Measurements from ENCODE around the gene IFRD2. TPM values are rescaled to one million over a fixed set of nuclear protein-coding genes. Genes with fewer than 3 reads are reported as not detected.
"Not testable (repeated sequence)": the region's sequence is repeated elsewhere in the genome, so short reads cannot be mapped to it uniquely, and the experiment has no call there.

IFRD2 gene
- total RNA-seq, 2 donors from 2014 or later, result 59.2 to 139 TPM

GRCh38 chr3:50288387-50289007, 3.7 kb downstream of the IFRD2 start:
- Mint-ChIP-seq H3K27me3 (no peaks in the 10 kb centered on the region), H3K4me1 (peaks cover 14% of the 10 kb centered on the region), H3K27ac (no peak overlapping the region), H3K9me3 (no peaks in the 10 kb centered on the region), H3K4me3 (no peak overlapping the region), H3K36me3 (ENCODE audit: low read depth) (peaks cover 47% of the 10 kb centered on the region)
- no peak for ATAC-seq (replicated peaks)

- peaks cover 6% of the 10 kb centered on the region for H3K4me1 Mint-ChIP-seq
- ATAC-seq (replicated peaks), result no peak
Observed at GRCh38 chr3:50287262-50287661, 5.0 kb downstream of the IFRD2 start.

GRCh38 chr3:50286322-50287227, 5.7 kb downstream of the IFRD2 start:
- no peak for ATAC-seq (replicated peaks)
- Mint-ChIP-seq H3K4me1 (peaks cover 6% of the 10 kb centered on the region), H3K27me3 (no peaks in the 10 kb centered on the region), H3K36me3 (ENCODE audit: low read depth) (peaks cover 45% of the 10 kb centered on the region), H3K9me3 (no peaks in the 10 kb centered on the region), H3K4me3 (no peak overlapping the region), H3K27ac (no peak overlapping the region)

More at GRCh38 chr3:50287262-50287661, 5.0 kb downstream of the IFRD2 start:
- Mint-ChIP-seq H3K4me3 (no peak overlapping the region), H3K36me3 (ENCODE audit: low read depth) (peaks cover 47% of the 10 kb centered on the region), H3K27ac (no peak overlapping the region), H3K27me3 (no peaks in the 10 kb centered on the region), H3K9me3 (no peaks in the 10 kb centered on the region)

- H3K36me3 Mint-ChIP-seq (ENCODE audit: low read depth), result peaks cover 23% of the 10 kb centered on the region
- H3K4me3 Mint-ChIP-seq; H3K4me1 Mint-ChIP-seq; ATAC-seq (replicated peaks); H3K27me3 Mint-ChIP-seq; H3K9me3 Mint-ChIP-seq; H3K27ac Mint-ChIP-seq: not testable (repeated sequence)
Observed at GRCh38 chr3:50284121-50284520, 8.1 kb downstream of the IFRD2 start.

GRCh38 chr3:50279255-50280016, 12.8 kb downstream of the IFRD2 start:
- no peak overlapping the region for H3K27ac Mint-ChIP-seq
- no peak overlapping the region for H3K4me3 Mint-ChIP-seq
- H3K9me3 Mint-ChIP-seq, result no peaks in the 10 kb centered on the region
- no peak for ATAC-seq (replicated peaks)
- no peaks in the 10 kb centered on the region for H3K36me3 Mint-ChIP-seq (ENCODE audit: low read depth)
- H3K27me3 Mint-ChIP-seq, result peaks cover 18% of the 10 kb centered on the region
- H3K4me1 Mint-ChIP-seq, result peaks cover under 1% of the 10 kb centered on the region

GRCh38 chr3:50278880-50279224, 13.4 kb downstream of the IFRD2 start, which contains the start of gene LSMEM2:
Gene LSMEM2 (plus strand): TSS chr3:50279087. CDS start chr3:50279114, 27 bp downstream.
- no peaks in the 10 kb centered on the region for H3K36me3 Mint-ChIP-seq (ENCODE audit: low read depth)
- no peak within 1 kb of the TSS for H3K4me3 Mint-ChIP-seq
- ATAC-seq (replicated peaks), result no peak
- H3K27me3 Mint-ChIP-seq, result peaks cover 23% of the 10 kb centered on the region
- peaks cover 5% of the 10 kb centered on the region for H3K4me1 Mint-ChIP-seq
- H3K27ac Mint-ChIP-seq, result no peak within 1 kb of the TSS
- no peaks in the 10 kb centered on the region for H3K9me3 Mint-ChIP-seq

GRCh38 chr3:50278123-50278879, 13.9 kb downstream of the IFRD2 start:
- H3K4me3 Mint-ChIP-seq, result no peak overlapping the region
- peak; percentile 22 for ATAC-seq (replicated peaks)
- no peaks in the 10 kb centered on the region for H3K9me3 Mint-ChIP-seq
- H3K27ac Mint-ChIP-seq, result no peak overlapping the region
- peaks cover 5% of the 10 kb centered on the region for H3K4me1 Mint-ChIP-seq
- H3K27me3 Mint-ChIP-seq, result peaks cover 23% of the 10 kb centered on the region
- no peaks in the 10 kb centered on the region for H3K36me3 Mint-ChIP-seq (ENCODE audit: low read depth)

- ATAC-seq (replicated peaks), result no peak
- H3K36me3 Mint-ChIP-seq (ENCODE audit: low read depth), result no peaks in the 10 kb centered on the region
- peaks cover 27% of the 10 kb centered on the region for H3K27me3 Mint-ChIP-seq
- no peak overlapping the region for H3K27ac Mint-ChIP-seq
- H3K4me1 Mint-ChIP-seq, result peaks cover 9% of the 10 kb centered on the region
- no peaks in the 10 kb centered on the region for H3K9me3 Mint-ChIP-seq
- H3K4me3 Mint-ChIP-seq, result no peak overlapping the region
Observed at GRCh38 chr3:50276762-50277101, 15.5 kb downstream of the IFRD2 start.

- ATAC-seq (replicated peaks), result no peak
- Mint-ChIP-seq H3K36me3 (ENCODE audit: low read depth) (no peaks in the 10 kb centered on the region), H3K27ac (no peak overlapping the region), H3K4me3 (peak overlapping the region; percentile 35), H3K4me1 (peaks cover 9% of the 10 kb centered on the region), H3K27me3 (peaks cover 27% of the 10 kb centered on the region), H3K9me3 (no peaks in the 10 kb centered on the region)
Observed at GRCh38 chr3:50275996-50276761, 16.1 kb downstream of the IFRD2 start.

- Mint-ChIP-seq H3K4me3 (peak overlapping the region; percentile 35), H3K27ac (no peak overlapping the region), H3K36me3 (ENCODE audit: low read depth) (no peaks in the 10 kb centered on the region)
Observed at GRCh38 chr3:50275141-50275995, 16.9 kb downstream of the IFRD2 start.

GRCh38 chr3:50274371-50275104, 17.7 kb downstream of the IFRD2 start:
- peak; percentile 41 for ATAC-seq (replicated peaks)
- Mint-ChIP-seq H3K36me3 (ENCODE audit: low read depth) (no peaks in the 10 kb centered on the region), H3K27ac (no peak overlapping the region), H3K4me1 (peaks cover 9% of the 10 kb centered on the region), H3K27me3 (peaks cover 27% of the 10 kb centered on the region), H3K4me3 (peak overlapping the region; percentile 60), H3K9me3 (no peaks in the 10 kb centered on the region)

More at GRCh38 chr3:50275141-50275995, 16.9 kb downstream of the IFRD2 start:
- Mint-ChIP-seq H3K9me3 (no peaks in the 10 kb centered on the region), H3K4me1 (peaks cover 9% of the 10 kb centered on the region), H3K27me3 (peaks cover 27% of the 10 kb centered on the region)
- ATAC-seq (replicated peaks), result no peak

GRCh38 chr3:50273689-50274065, 18.6 kb downstream of the IFRD2 start:
- H3K36me3 Mint-ChIP-seq (ENCODE audit: low read depth), result no peaks in the 10 kb centered on the region
- ATAC-seq (replicated peaks), result no peak
- H3K4me1 Mint-ChIP-seq, result peaks cover 9% of the 10 kb centered on the region
- no peak overlapping the region for H3K27ac Mint-ChIP-seq
- H3K4me3 Mint-ChIP-seq, result peak overlapping the region; percentile 60
- no peaks in the 10 kb centered on the region for H3K9me3 Mint-ChIP-seq
- H3K27me3 Mint-ChIP-seq, result peaks cover 26% of the 10 kb centered on the region

Data from activated T-helper 17 cell treated with anti-CD3 and anti-CD28 coated beads, Interleukin-2, amount 50 U/mL, for 72 hours (primary cell).